Loucy (cell line): ENCODE data around the gene SHOX.

Experiments
- H2AFZ ChIP-seq: fragments of 200-600 bp; sonication (generic); 2 replicates; pipeline ENCODE4 v1.6.0; 2016; ENCODE audit warnings: antibody characterized with exemption, mild to moderate bottlenecking, low read length, moderate library complexity
- H3F3A ChIP-seq: fragments of 200-600 bp; 2 replicates; pipeline ENCODE4 v1.6.0; 2016; ENCODE audit warnings: antibody characterized with exemption, low read depth, mild to moderate bottlenecking
- H3K27me3 ChIP-seq: fragments of 200-600 bp; sonication (generic); 2 replicates; pipeline ENCODE4 v1.6.1; 2014; ENCODE audit warnings: low read length, mild to moderate bottlenecking; ENCODE audit not compliant: insufficient read depth, poor library complexity, severe bottlenecking
- H3K36me3 ChIP-seq: fragments of 200-600 bp; sonication (generic); 2 replicates; pipeline ENCODE4 v1.6.1; 2016; ENCODE audit warnings: low read length; ENCODE audit not compliant: insufficient read depth
- H3K4me1 ChIP-seq: fragments of 200-600 bp; sonication (generic); 2 replicates; pipeline ENCODE4 v1.5.1; 2014; ENCODE audit warnings: low read length, mild to moderate bottlenecking; ENCODE audit not compliant: insufficient read depth, poor library complexity, severe bottlenecking
- H3K4me2 ChIP-seq: fragments of 200-600 bp; sonication (generic); 2 replicates; pipeline ENCODE4 v1.6.0; 2014; ENCODE audit warnings: antibody characterized with exemption, low read length, low read depth, mild to moderate bottlenecking; ENCODE audit not compliant: poor library complexity, severe bottlenecking
- H3K4me3 ChIP-seq: fragments of 200-600 bp; sonication (generic); 2 replicates; pipeline ENCODE4 v1.5.1; 2014; ENCODE audit warnings: low read length, mild to moderate bottlenecking, mixed read lengths; ENCODE audit not compliant: poor library complexity, severe bottlenecking
- H3K79me2 ChIP-seq: fragments of 200-600 bp; sonication (generic); 2 replicates; pipeline ENCODE4 v1.6.1; 2014; ENCODE audit warnings: low read length; ENCODE audit not compliant: insufficient read depth
- H3K9ac ChIP-seq: fragments of 200-600 bp; sonication (generic); 2 replicates; pipeline ENCODE4 v1.6.0; 2014; ENCODE audit warnings: mild to moderate bottlenecking, low read depth, low read length, moderate library complexity; ENCODE audit not compliant: poor library complexity, severe bottlenecking
- H3K9me2 ChIP-seq: fragments of 200-600 bp; sonication (generic); replicated peaks from 2 replicates; pipeline ENCODE4 v1.6.1; 2016; ENCODE audit warnings: low read depth, low read length, mixed read lengths
- H3K9me3 ChIP-seq: fragments of 200-600 bp; sonication (generic); 2 replicates; pipeline ENCODE4 v1.6.1; 2014; ENCODE audit warnings: mild to moderate bottlenecking, antibody characterized with exemption, low read length, low read depth; ENCODE audit not compliant: insufficient read depth
- H4K20me1 ChIP-seq: fragments of 200-600 bp; sonication (generic); 2 replicates; pipeline ENCODE4 v1.6.0; 2014; ENCODE audit warnings: antibody characterized with exemption, low read length, mild to moderate bottlenecking; ENCODE audit not compliant: insufficient read depth, poor library complexity, severe bottlenecking
- EZH2phosphoT487 ChIP-seq: fragments of 200-600 bp; IDR thresholded peaks from 2 replicates; pipeline ENCODE4 v1.6.1; 2018; ENCODE audit warnings: antibody characterized with exemption, mild to moderate bottlenecking, moderate library complexity, borderline replicate concordance
- TF ChIP-seq, protein P1 (sequence below): fragments of 200-600 bp; sonication (generic); conservative IDR thresholded peaks from 2 replicates; pipeline ENCODE4 v1.5.1; 2014; ENCODE audit warnings: mild to moderate bottlenecking, antibody characterized with exemption, low read length

The SHOX gene

DNA sequence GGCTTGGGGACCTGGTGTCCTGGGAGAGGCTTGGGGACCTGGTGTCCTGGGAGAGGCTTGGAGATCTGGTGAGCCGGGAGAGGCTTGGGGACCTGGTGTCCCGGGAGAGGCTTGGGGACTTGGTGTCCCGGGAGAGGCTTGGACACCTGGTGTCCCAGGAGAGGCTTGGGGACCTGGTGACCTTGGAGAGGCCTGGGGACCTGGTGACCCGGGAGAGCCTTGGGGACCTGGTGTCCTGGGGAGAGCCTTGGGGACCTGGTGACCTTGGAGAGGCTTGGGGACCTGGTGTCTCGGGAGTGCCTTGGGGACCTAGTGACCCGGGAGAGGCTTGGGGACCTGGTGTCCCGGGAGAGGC lies 12.6 kb downstream of the SHOX start:
- Histone ChIP-seq H3F3A (no peaks in the 10 kb centered on the region), H3K4me2 (no peak overlapping the region), H3K4me1 (no peaks in the 10 kb centered on the region), H3K9me3 (no peaks in the 10 kb centered on the region), H3K4me3 (no peak overlapping the region), H3K9me2 (no peaks in the 10 kb centered on the region), H3K79me2 (no peaks in the 10 kb centered on the region), H2AFZ (no peak overlapping the region), H3K9ac (no peak overlapping the region), H3K27me3 (no peaks in the 10 kb centered on the region), H3K36me3 (no peaks in the 10 kb centered on the region), H4K20me1 (no peaks in the 10 kb centered on the region)
- TF ChIP-seq, protein P1, sequence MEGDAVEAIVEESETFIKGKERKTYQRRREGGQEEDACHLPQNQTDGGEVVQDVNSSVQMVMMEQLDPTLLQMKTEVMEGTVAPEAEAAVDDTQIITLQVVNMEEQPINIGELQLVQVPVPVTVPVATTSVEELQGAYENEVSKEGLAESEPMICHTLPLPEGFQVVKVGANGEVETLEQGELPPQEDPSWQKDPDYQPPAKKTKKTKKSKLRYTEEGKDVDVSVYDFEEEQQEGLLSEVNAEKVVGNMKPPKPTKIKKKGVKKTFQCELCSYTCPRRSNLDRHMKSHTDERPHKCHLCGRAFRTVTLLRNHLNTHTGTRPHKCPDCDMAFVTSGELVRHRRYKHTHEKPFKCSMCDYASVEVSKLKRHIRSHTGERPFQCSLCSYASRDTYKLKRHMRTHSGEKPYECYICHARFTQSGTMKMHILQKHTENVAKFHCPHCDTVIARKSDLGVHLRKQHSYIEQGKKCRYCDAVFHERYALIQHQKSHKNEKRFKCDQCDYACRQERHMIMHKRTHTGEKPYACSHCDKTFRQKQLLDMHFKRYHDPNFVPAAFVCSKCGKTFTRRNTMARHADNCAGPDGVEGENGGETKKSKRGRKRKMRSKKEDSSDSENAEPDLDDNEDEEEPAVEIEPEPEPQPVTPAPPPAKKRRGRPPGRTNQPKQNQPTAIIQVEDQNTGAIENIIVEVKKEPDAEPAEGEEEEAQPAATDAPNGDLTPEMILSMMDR = no peak
- no peak for TF ChIP-seq EZH2phosphoT487

DNA sequence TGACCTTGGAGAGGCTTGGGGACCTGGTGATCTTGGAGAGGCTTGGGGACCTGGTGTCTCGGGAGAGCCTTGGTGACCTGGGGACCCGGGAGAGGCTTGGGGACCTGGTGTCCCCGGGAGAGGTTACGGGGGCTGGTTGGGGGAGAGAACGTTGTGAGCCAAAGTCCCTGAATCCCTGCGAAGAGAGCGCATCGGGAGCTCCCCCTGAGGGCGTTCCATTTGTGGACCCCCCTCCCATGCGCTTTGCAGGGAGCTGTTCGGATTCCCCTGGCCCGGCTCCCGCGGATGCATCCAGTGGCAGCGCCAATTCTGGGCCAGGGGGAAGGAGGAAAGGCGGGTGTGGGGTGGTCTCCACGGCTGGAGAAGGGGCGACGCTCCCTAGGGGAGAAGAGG lies 13.3 kb downstream of the SHOX start:
- H3K36me3 ChIP-seq = no peaks in the 10 kb centered on the region
- H2AFZ ChIP-seq = no peak overlapping the region
- H4K20me1 ChIP-seq = no peaks in the 10 kb centered on the region
- H3K79me2 ChIP-seq = no peaks in the 10 kb centered on the region
- no peaks in the 10 kb centered on the region for H3K9me3 ChIP-seq
- no peaks in the 10 kb centered on the region for H3K4me1 ChIP-seq
- no peak overlapping the region for H3K4me3 ChIP-seq
- no peaks in the 10 kb centered on the region for H3K27me3 ChIP-seq
- H3F3A ChIP-seq = no peaks in the 10 kb centered on the region
- no peak for TF ChIP-seq EZH2phosphoT487
- TF ChIP-seq, protein P1 = no peak
- no peaks in the 10 kb centered on the region for H3K9me2 ChIP-seq
- no peak overlapping the region for H3K9ac ChIP-seq
- H3K4me2 ChIP-seq = no peak overlapping the region

DNA sequence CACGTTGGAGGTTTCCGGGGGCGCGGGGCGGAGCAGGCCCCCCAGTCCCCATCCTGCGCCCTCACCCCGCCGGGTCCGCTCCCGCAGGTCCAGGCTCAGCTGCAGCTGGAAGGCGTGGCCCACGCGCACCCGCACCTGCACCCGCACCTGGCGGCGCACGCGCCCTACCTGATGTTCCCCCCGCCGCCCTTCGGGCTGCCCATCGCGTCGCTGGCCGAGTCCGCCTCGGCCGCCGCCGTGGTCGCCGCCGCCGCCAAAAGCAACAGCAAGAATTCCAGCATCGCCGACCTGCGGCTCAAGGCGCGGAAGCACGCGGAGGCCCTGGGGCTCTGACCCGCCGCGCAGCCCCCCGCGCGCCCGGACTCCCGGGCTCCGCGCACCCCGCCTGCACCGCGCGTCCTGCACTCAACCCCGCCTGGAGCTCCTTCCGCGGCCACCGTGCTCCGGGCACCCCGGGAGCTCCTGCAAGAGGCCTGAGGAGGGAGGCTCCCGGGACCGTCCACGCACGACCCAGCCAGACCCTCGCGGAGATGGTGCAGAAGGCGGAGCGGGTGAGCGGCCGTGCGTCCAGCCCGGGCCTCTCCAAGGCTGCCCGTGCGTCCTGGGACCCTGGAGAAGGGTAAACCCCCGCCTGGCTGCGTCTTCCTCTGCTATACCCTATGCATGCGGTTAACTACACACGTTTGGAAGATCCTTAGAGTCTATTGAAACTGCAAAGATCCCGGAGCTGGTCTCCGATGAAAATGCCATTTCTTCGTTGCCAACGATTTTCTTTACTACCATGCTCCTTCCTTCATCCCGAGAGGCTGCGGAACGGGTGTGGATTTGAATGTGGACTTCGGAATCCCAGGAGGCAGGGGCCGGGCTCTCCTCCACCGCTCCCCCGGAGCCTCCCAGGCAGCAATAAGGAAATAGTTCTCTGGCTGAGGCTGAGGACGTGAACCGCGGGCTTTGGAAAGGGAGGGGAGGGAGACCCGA lies 14.0 kb downstream of the SHOX start:
- H3K36me3 ChIP-seq = no peaks in the 10 kb centered on the region

More for the DNA sequence above, 14.0 kb downstream of the SHOX start:
- TF ChIP-seq, protein P1 = no peak
- Histone ChIP-seq H3K27me3 (no peaks in the 10 kb centered on the region), H2AFZ (no peak overlapping the region), H3K9me2 (no peaks in the 10 kb centered on the region), H3K79me2 (no peaks in the 10 kb centered on the region), H4K20me1 (no peaks in the 10 kb centered on the region), H3F3A (no peaks in the 10 kb centered on the region), H3K4me3 (no peak overlapping the region), H3K4me1 (no peaks in the 10 kb centered on the region), H3K9me3 (no peaks in the 10 kb centered on the region), H3K9ac (no peak overlapping the region), H3K4me2 (no peak overlapping the region)
